HEK293 (cell line): ENCODE data around the gene PRELID1.

Experiments
- CTCF ChIA-PET: fragments of 350-600 bp; formaldehyde crosslinking; extraction: SDS; loops from one replicate; lab custom pipeline; 2021; ENCODE audit warnings: antibody characterized with exemption; lab: Yijun Ruan, JAX
- POLR2A ChIA-PET: fragments of 300-600 bp; formaldehyde crosslinking; extraction: SDS; loops from one replicate; lab custom pipeline; 2020; ENCODE audit warnings: antibody characterized with exemption, inconsistent platforms; lab: Yijun Ruan, JAX
- H3K27ac ChIP-seq: fragments of 200-500 bp; sonication (Bioruptor generic); 2 replicates; pipeline ENCODE4 v1.5.1; 2014; ENCODE audit warnings: low read depth, low read length, control low read depth, inconsistent platforms; ENCODE audit errors: extremely low read depth
- H3K36me3 ChIP-seq, 2 experiments: fragments of 200-500 bp in 1 of 2; sonication (Bioruptor generic) in 1 of 2; 1 replicate in 1 of 2; 2 replicates in 1 of 2; pipeline ENCODE4 v1.5.1; 2014 to 2017; ENCODE audit warnings: inconsistent platforms in 2 of 2, low read length in 2 of 2; ENCODE audit not compliant: control insufficient read depth in 2 of 2, insufficient read depth in 1 of 2
- H3K4me1 ChIP-seq: fragments of 200-500 bp; sonication (Bioruptor generic); 2 replicates; pipeline ENCODE4 v1.5.1; 2014; ENCODE audit warnings: mild to moderate bottlenecking, low read length, inconsistent platforms; ENCODE audit not compliant: control insufficient read depth, insufficient read depth
- H3K4me3 ChIP-seq: 2 replicates; pipeline ENCODE4 v1.5.1; 2011; ENCODE audit warnings: low read depth, mild to moderate bottlenecking, control low read depth, low read length, moderate library complexity
- H3K9me3 ChIP-seq: fragments of 200-500 bp; sonication (Bioruptor generic); 2 replicates; pipeline ENCODE4 v1.5.1; 2014; ENCODE audit warnings: low read depth, low read length, inconsistent platforms; ENCODE audit not compliant: control insufficient read depth, insufficient read depth
- GFI1B ChIP-seq: fragments of 450-650 bp; formaldehyde crosslinking; IDR thresholded peaks from 2 replicates; pipeline ENCODE4 v1.5.1; 2016; ENCODE audit warnings: missing biosample characterization, missing genetic modification characterization
- GLIS1 ChIP-seq: fragments of 450-650 bp; formaldehyde crosslinking; IDR thresholded peaks from 2 replicates; pipeline ENCODE4 v1.5.1; 2016; ENCODE audit warnings: missing biosample characterization, missing genetic modification characterization
- IKZF3 ChIP-seq: fragments of 450-650 bp; IDR thresholded peaks from 2 replicates; pipeline ENCODE4 v1.5.0; 2018; ENCODE audit warnings: missing biosample characterization, mild to moderate bottlenecking, missing genetic modification characterization, moderate library complexity
- PATZ1 ChIP-seq: fragments of 450-650 bp; formaldehyde crosslinking; IDR thresholded peaks from 2 replicates; pipeline ENCODE4 v1.5.1; 2016; ENCODE audit warnings: missing biosample characterization, missing genetic modification characterization
- PBX3 ChIP-seq: sonication (generic); formaldehyde crosslinking; IDR thresholded peaks from 2 replicates; pipeline ENCODE4 v1.8.1; 2022; ENCODE audit warnings: mild to moderate bottlenecking, moderate library complexity, missing genetic modification reagents
- SETDB1 ChIP-seq: IDR thresholded peaks from one replicate; pipeline ENCODE4 v1.6.1; 2017; ENCODE audit warnings: mild to moderate bottlenecking, low read length, moderate library complexity, mixed read lengths; ENCODE audit not compliant: insufficient read length
- ZBTB20 ChIP-seq: fragments of 450-650 bp; formaldehyde crosslinking; IDR thresholded peaks from 2 replicates; pipeline ENCODE4 v1.5.1; 2016; ENCODE audit warnings: missing biosample characterization, missing genetic modification characterization
- ZBTB6 ChIP-seq: fragments of 450-650 bp; formaldehyde crosslinking; IDR thresholded peaks from 2 replicates; pipeline ENCODE4 v1.5.1; 2017; ENCODE audit warnings: missing biosample characterization, missing genetic modification characterization
- ZNF184 ChIP-seq: fragments of 450-650 bp; IDR thresholded peaks from 2 replicates; pipeline ENCODE4 v1.5.1; 2018; ENCODE audit warnings: missing biosample characterization, mild to moderate bottlenecking, missing genetic modification characterization
- ZNF239 ChIP-seq: fragments of 450-650 bp; formaldehyde crosslinking; IDR thresholded peaks from 2 replicates; pipeline ENCODE4 v1.5.1; 2016; ENCODE audit warnings: missing biosample characterization, missing genetic modification characterization
- ZNF24 ChIP-seq: fragments of 450-650 bp; formaldehyde crosslinking; IDR thresholded peaks from 2 replicates; pipeline ENCODE4 v1.5.1; 2016; ENCODE audit warnings: missing biosample characterization, missing genetic modification characterization
- ZNF324 ChIP-seq: fragments of 450-650 bp; formaldehyde crosslinking; IDR thresholded peaks from 2 replicates; pipeline ENCODE4 v1.5.1; 2016; ENCODE audit warnings: missing biosample characterization, missing genetic modification characterization
- ZNF416 ChIP-seq: fragments of 450-650 bp; formaldehyde crosslinking; IDR thresholded peaks from 2 replicates; pipeline ENCODE4 v1.5.1; 2016; ENCODE audit warnings: missing biosample characterization, missing genetic modification characterization
- ZNF510 ChIP-seq: fragments of 450-650 bp; formaldehyde crosslinking; IDR thresholded peaks from 2 replicates; pipeline ENCODE4 v1.5.1; 2018; ENCODE audit warnings: mild to moderate bottlenecking, missing genetic modification characterization, missing biosample characterization; ENCODE audit not compliant: insufficient replicate concordance
- ZNF600 ChIP-seq: fragments of 450-650 bp; formaldehyde crosslinking; IDR thresholded peaks from 2 replicates; pipeline ENCODE4 v1.5.1; 2016; ENCODE audit warnings: missing biosample characterization, missing genetic modification characterization
- ZNF629 ChIP-seq: fragments of 450-650 bp; formaldehyde crosslinking; IDR thresholded peaks from 2 replicates; pipeline ENCODE4 v1.5.1; 2017; ENCODE audit warnings: missing biosample characterization, missing genetic modification characterization
- ZNF660 ChIP-seq: fragments of 450-650 bp; IDR thresholded peaks from 2 replicates; pipeline ENCODE4 v1.5.1; 2018; ENCODE audit warnings: missing biosample characterization, mild to moderate bottlenecking, missing genetic modification characterization
- ZNF664 ChIP-seq: fragments of 450-650 bp; formaldehyde crosslinking; IDR thresholded peaks from 2 replicates; pipeline ENCODE4 v1.5.1; 2016; ENCODE audit warnings: missing biosample characterization, missing genetic modification characterization
- ZNF785 ChIP-seq: fragments of 450-650 bp; formaldehyde crosslinking; IDR thresholded peaks from 2 replicates; pipeline ENCODE4 v1.5.1; 2016; ENCODE audit warnings: missing biosample characterization, missing genetic modification characterization
- ZNF792 ChIP-seq: fragments of 450-650 bp; formaldehyde crosslinking; IDR thresholded peaks from 2 replicates; pipeline ENCODE4 v1.5.1; 2016; ENCODE audit warnings: missing biosample characterization, missing genetic modification characterization

PRELID1 gene

GRCh38 chr5:177320879-177321278 lies 17.3 kb downstream of the PRELID1 start:
- Histone ChIP-seq H3K4me3 (no peak overlapping the region), H3K27ac (no peak overlapping the region), H3K36me3 (peaks cover 0 to 12% of the 10 kb centered on the region in 2 experiments; a peak in 2 of 3 replicates), H3K4me1 (no peaks in the 10 kb centered on the region), H3K9me3 (no peaks in the 10 kb centered on the region)
- CTCF ChIA-PET, result interaction anchor here (0.7 kb wide), 2 partner anchors 83 to 84 kb away, joined by 3 read pairs; no protein-coding TSS in a partner anchor
- POLR2A ChIA-PET, result no interaction called here
- TF ChIP-seq ZNF24 (tag by site-specific recombination) (no peak), ZNF324 (tag by site-specific recombination) (no peak), SETDB1 (no peak), ZNF660 (tag by site-specific recombination) (no peak), ZNF785 (tag by site-specific recombination) (no peak), ZNF239 (no peak), ZNF184 (tag by site-specific recombination) (no peak), PBX3 (CRISPR knock-in tag) (no peak), ZNF510 (tag by site-specific recombination) (no peak), ZNF664 (no peak), ZNF792 (no peak), ZNF629 (tag by site-specific recombination) (no peak), IKZF3 (tag by site-specific recombination) (no peak), GFI1B (tag by site-specific recombination) (no peak), ZBTB6 (no peak), ZBTB20 (no peak), PATZ1 (tag by site-specific recombination) (no peak)

GRCh38 chr5:177325868-177326381 lies 22.3 kb downstream of the PRELID1 start:
- Histone ChIP-seq H3K36me3 (peaks cover 0 to 22% of the 10 kb centered on the region in 2 experiments; a peak in 2 of 3 replicates), H3K4me1 (no peaks in the 10 kb centered on the region), H3K4me3 (no peak overlapping the region), H3K9me3 (no peaks in the 10 kb centered on the region), H3K27ac (no peak overlapping the region)
- TF ChIP-seq ZNF600 (tag by site-specific recombination) (no peak), ZNF416 (tag by site-specific recombination) (no peak), GLIS1 (tag by site-specific recombination) (0 out of 2 replicates have a peak, but pooled peaks have one; percentile 15)
- ChIA-PET CTCF (interaction anchor here (1.7 kb wide), 1 partner anchor 10 kb away, joined by 3 read pairs; no protein-coding TSS in a partner anchor), POLR2A (interaction anchor here (0.7 kb wide), 1 partner anchor 795 kb away, joined by 6 read pairs; no protein-coding TSS in a partner anchor)
